ENCODE measurements around the gene SNX32. TPM values are rescaled to one million over a fixed set of nuclear protein-coding genes. Genes with fewer than 3 reads are reported as not detected.

SNX32 gene
- total and polyA plus RNA-seq, 9 of the 15 experiments (the other 6 are each of a cell fraction or from before 2014, with no cell fraction given): 0.03 TPM; not detected in 7

- TF ChIP-seq, protein P1, sequence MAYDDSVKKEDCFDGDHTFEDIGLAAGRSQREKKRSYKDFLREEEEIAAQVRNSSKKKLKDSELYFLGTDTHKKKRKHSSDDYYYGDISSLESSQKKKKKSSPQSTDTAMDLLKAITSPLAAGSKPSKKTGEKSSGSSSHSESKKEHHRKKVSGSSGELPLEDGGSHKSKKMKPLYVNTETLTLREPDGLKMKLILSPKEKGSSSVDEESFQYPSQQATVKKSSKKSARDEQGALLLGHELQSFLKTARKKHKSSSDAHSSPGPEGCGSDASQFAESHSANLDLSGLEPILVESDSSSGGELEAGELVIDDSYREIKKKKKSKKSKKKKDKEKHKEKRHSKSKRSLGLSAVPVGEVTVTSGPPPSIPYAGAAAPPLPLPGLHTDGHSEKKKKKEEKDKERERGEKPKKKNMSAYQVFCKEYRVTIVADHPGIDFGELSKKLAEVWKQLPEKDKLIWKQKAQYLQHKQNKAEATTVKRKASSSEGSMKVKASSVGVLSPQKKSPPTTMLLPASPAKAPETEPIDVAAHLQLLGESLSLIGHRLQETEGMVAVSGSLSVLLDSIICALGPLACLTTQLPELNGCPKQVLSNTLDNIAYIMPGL (CRISPR knock-in tag; IDR thresholded peaks at IDR 0.05): no peak
- TF ChIP-seq, protein P2, sequence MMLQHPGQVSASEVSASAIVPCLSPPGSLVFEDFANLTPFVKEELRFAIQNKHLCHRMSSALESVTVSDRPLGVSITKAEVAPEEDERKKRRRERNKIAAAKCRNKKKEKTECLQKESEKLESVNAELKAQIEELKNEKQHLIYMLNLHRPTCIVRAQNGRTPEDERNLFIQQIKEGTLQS (IDR thresholded peaks at IDR 0.05): no peak
- TF ChIP-seq, protein P2 (CRISPR knock-in tag; conservative IDR thresholded peaks at IDR 0.05): no peak
These were observed 26.8 kb upstream of the SNX32 start (continued) for GRCh38 chr11:65806979-65807378.

- H3K27me3 ChIP-seq (ENCODE audit: control insufficient read depth in 2 of 2, insufficient read depth in 2 of 2, low read length in 2 of 2): peaks cover 38 to 53% of the 10 kb centered on the region in 2 experiments; a peak in 4 of 5 replicates
- peaks cover 4 to 7% of the 10 kb centered on the region in 2 experiments; a peak in 3 of 5 replicates for H3K4me1 ChIP-seq (replicated peaks in 1 of 2; ENCODE audit: control insufficient read depth in 2 of 2, insufficient read depth in 2 of 2, low read length in 2 of 2)
- no peaks in the 10 kb centered on the region for H3K9me3 ChIP-seq (replicated peaks; ENCODE audit: control insufficient read depth, insufficient read depth, low read depth, low read length)
- 10% methylated on average over 20 of the region's 20 CpGs for WGBS (ENCODE audit: insufficient coverage, low coverage, missing lambda C conversion rate)
- FAIRE-seq (no peak), DNase-seq (ENCODE audit: extremely low read depth in 1 of 4, low spot score in 3 of 4) (no peak), ATAC-seq (no peak)
- BruUV-seq (replicated peaks): no TSS peak
- TF ChIP-seq ZFP91 (CRISPR knock-in tag; IDR thresholded peaks at IDR 0.05): no peak
- TF ChIP-seq GABPA (tag; conservative IDR thresholded peaks at IDR 0.05; ENCODE audit: low read depth): no peak
- TF ChIP-seq, protein P3, sequence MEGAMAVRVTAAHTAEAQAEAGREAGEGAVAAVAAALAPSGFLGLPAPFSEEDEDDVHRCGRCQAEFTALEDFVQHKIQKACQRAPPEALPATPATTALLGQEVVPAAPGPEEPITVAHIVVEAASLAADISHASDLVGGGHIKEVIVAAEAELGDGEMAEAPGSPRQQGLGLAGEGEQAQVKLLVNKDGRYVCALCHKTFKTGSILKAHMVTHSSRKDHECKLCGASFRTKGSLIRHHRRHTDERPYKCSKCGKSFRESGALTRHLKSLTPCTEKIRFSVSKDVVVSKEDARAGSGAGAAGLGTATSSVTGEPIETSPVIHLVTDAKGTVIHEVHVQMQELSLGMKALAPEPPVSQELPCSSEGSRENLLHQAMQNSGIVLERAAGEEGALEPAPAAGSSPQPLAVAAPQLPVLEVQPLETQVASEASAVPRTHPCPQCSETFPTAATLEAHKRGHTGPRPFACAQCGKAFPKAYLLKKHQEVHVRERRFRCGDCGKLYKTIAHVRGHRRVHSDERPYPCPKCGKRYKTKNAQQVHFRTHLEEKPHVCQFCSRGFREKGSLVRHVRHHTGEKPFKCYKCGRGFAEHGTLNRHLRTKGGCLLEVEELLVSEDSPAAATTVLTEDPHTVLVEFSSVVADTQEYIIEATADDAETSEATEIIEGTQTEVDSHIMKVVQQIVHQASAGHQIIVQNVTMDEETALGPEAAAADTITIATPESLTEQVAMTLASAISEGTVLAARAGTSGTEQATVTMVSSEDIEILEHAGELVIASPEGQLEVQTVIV (CRISPR knock-in tag; IDR thresholded peaks at IDR 0.05; ENCODE audit: borderline replicate concordance): no peak
- no peak for TF ChIP-seq ASH1L (IDR thresholded peaks at IDR 0.05; ENCODE audit: borderline replicate concordance, low read depth, partially characterized antibody)
- TF ChIP-seq ZC3H8 (IDR thresholded peaks at IDR 0.05): no peak
- peak overlapping the region in 1 of 2 experiments; percentile 23; a peak in 1 of 4 replicates for H3K9ac ChIP-seq (ENCODE audit: insufficient read depth in 1 of 2, low read depth in 2 of 2, low read length in 2 of 2)
- H3K36me3 ChIP-seq (ENCODE audit: control insufficient read depth, insufficient read depth, low read length): no peaks in the 10 kb centered on the region
- H3K4me3 ChIP-seq: no peak overlapping the region
- in situ Hi-C loops (cut with MboI) (no loop called here), intact Hi-C loops (cut with micrococcal nuclease) (no loop called here)
- POLR2A ChIA-PET: interaction anchor here (0.7 to 1.7 kb wide), 3 partner anchors 12 to 89 kb away, joined by 3 to 9 read pairs (median 4); no protein-coding TSS in a partner anchor
- no peaks in the 10 kb centered on the region for H3K9me1 ChIP-seq (ENCODE audit: control insufficient read depth, insufficient read depth, low read length)
- CTCF ChIA-PET (ENCODE audit: low intra/inter-chr PET ratio): interaction anchor here (0.6 kb wide), 1 partner anchor 40 kb away, joined by 3 read pairs; no protein-coding TSS in a partner anchor
- H2AFZ ChIP-seq (ENCODE audit: low read depth, low read length): no peak overlapping the region
- H4K20me1 ChIP-seq (replicated peaks; ENCODE audit: control insufficient read depth, insufficient read depth, low read length): 0 out of 2 replicates have a peak, but pooled peaks cover 5% of the 10 kb centered on the region
- no peaks in the 10 kb centered on the region for H3K79me2 ChIP-seq (ENCODE audit: control insufficient read depth, insufficient read depth, low read length)
- no peak overlapping the region for H3K27ac ChIP-seq (ENCODE audit: extremely low read depth, low read depth, low read length)
- H3K4me2 ChIP-seq (ENCODE audit: insufficient read depth, low read length): no peak overlapping the region
These were observed 24.9 kb upstream of the SNX32 start for GRCh38 chr11:65808744-65809341.
